ENCODE results near the gene IKZF1. TPM values are rescaled to one million over a fixed set of nuclear protein-coding genes. Genes with fewer than 3 reads are reported as not detected.

Gene IKZF1
- total and polyA plus RNA-seq, 9 of the 15 experiments (the other 6 are each of a cell fraction or from before 2014, with no cell fraction given): 12.6 to 85.3 (median 44.7) TPM

DNA sequence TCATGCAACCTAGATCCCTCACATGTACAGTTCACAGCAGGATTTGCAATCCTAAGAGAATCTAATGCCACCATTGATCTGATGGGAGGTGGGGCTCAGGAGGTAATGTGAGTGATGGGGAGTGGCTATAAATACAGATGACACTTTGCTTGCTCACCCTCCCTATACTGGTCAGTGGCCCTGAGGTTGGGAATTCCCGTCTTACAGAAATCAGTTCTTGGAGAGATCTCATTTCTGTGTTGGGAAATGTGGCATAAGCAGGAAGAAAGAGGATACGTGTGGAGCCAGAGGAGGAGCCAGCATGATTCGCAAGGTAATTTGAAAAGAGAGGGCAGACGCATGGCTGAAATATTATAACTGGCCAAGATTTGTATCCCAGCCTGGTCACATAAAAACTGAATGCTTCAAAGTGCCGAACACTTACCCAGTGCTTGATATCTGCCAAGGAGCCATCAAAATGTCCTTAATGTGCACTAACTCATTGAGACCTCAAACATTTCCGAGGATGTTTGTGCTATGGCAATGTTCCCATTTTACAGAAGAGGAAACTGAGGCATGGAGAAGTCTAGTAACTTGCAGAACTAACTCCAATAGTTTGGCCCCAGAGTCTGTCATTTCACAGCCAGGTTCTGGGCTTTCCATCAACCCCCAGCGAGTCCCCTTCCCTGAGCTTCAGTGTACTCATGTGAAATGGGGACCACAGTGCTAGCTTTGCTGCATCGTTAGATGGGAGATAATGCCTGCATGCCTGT lies 5.5 kb upstream of the IKZF1 start:
- Histone ChIP-seq H3K4me1 (replicated peaks in 1 of 2; ENCODE audit: control insufficient read depth in 2 of 2, insufficient read depth in 2 of 2, low read length in 2 of 2) (peaks cover 0 to 12% of the 10 kb centered on the region in 2 experiments; a peak in 3 of 5 replicates), H3K4me3 (no peak overlapping the region), H2AFZ (ENCODE audit: low read depth, low read length) (no peak overlapping the region), H3K9me3 (replicated peaks; ENCODE audit: control insufficient read depth, insufficient read depth, low read depth, low read length) (no peaks in the 10 kb centered on the region), H3K36me3 (ENCODE audit: control insufficient read depth, insufficient read depth, low read length) (no peaks in the 10 kb centered on the region), H3K9ac (ENCODE audit: insufficient read depth in 1 of 2, low read depth in 2 of 2, low read length in 2 of 2) (no peak overlapping the region), H3K9me1 (ENCODE audit: control insufficient read depth, insufficient read depth, low read length) (no peaks in the 10 kb centered on the region), H3K4me2 (ENCODE audit: insufficient read depth, low read length) (no peak overlapping the region), H4K20me1 (replicated peaks; ENCODE audit: control insufficient read depth, insufficient read depth, low read length) (no peaks in the 10 kb centered on the region), H3K27ac (ENCODE audit: extremely low read depth, low read depth, low read length) (no peak overlapping the region), H3K27me3 (ENCODE audit: control insufficient read depth in 2 of 2, insufficient read depth in 2 of 2, low read length in 2 of 2) (no peaks in the 10 kb centered on the region), H3K79me2 (ENCODE audit: control insufficient read depth, insufficient read depth, low read length) (no peaks in the 10 kb centered on the region)
- 48% methylated on average over 8 of the region's 8 CpGs for WGBS (ENCODE audit: insufficient coverage, low coverage, missing lambda C conversion rate)
- ATAC-seq (no peak), FAIRE-seq (no peak), DNase-seq (ENCODE audit: extremely low read depth in 1 of 4, low spot score in 3 of 4) (no peak)
- TF ChIP-seq TCF7 (IDR thresholded peaks at IDR 0.05; ENCODE audit: borderline replicate concordance): no peak
- TF ChIP-seq RCOR1 (IDR thresholded peaks at IDR 0.05; ENCODE audit: borderline replicate concordance in 1 of 2, low read depth in 2 of 2, low read length in 2 of 2): peak in 1 of 2 experiments; percentile 18; a peak in 1 of 4 replicates
- TF ChIP-seq RBM25 (IDR thresholded peaks at IDR 0.05; ENCODE audit: low read depth, low read length, severe bottlenecking): peak; percentile 87
- TF ChIP-seq HEY1 (CRISPR knock-in tag; IDR thresholded peaks at IDR 0.05; ENCODE audit: borderline replicate concordance): no peak
- TF ChIP-seq ADNP (tag; IDR thresholded peaks at IDR 0.05): peak; percentile 62; the same call in 1 of the 2 replicates
- TF ChIP-seq SMARCA5 (IDR thresholded peaks at IDR 0.05): peak; percentile 52; the same call in 1 of the 2 replicates
- no peak for TF ChIP-seq RAD51 (IDR thresholded peaks at IDR 0.05; ENCODE audit: borderline replicate concordance, low read depth)
- no peak for TF ChIP-seq FOXK1 (CRISPR knock-in tag; IDR thresholded peaks at IDR 0.05; ENCODE audit: borderline replicate concordance)
- peak; percentile 81; the same call in 1 of the 2 replicates for TF ChIP-seq BCOR (IDR thresholded peaks at IDR 0.05)
- TF ChIP-seq KDM1A (IDR thresholded peaks at IDR 0.05): peak; percentile 43 to 53; a peak in 2 of 4 replicates
- TF ChIP-seq MEF2D (tag; conservative IDR thresholded peaks at IDR 0.05; ENCODE audit: low read depth): no peak
- 0 out of 2 replicates have a peak, but pooled peaks have one; percentile 22 for TF ChIP-seq HDAC2 (IDR thresholded peaks at IDR 0.05)
- in situ Hi-C loops (cut with MboI) (no loop called here), intact Hi-C loops (cut with micrococcal nuclease) (no loop called here)
- no TSS peak for BruUV-seq (replicated peaks)
- ChIA-PET POLR2A (interaction anchor here (0.5 to 2.8 kb wide), 2 partner anchors 16 to 48 kb away, joined by 3 to 10 read pairs; no protein-coding TSS in a partner anchor), CTCF (ENCODE audit: low intra/inter-chr PET ratio) (no interaction called here)
